ES-I3 (cell line): ENCODE results near the gene PGS1.

Experiments used
- H3K36me3 ChIP-seq: 2 replicates; pipeline ENCODE4 v1.6.1; 2013; ENCODE audit warnings: mild to moderate bottlenecking, low read length, control low read depth, moderate library complexity; ENCODE audit not compliant: insufficient read depth
- H3K4me1 ChIP-seq: 2 replicates; pipeline ENCODE4 v1.6.1; 2013; ENCODE audit warnings: mild to moderate bottlenecking, control low read depth, low read length; ENCODE audit not compliant: insufficient read depth
- H3K9ac ChIP-seq: 2 replicates; pipeline ENCODE4 v1.6.1; 2013; ENCODE audit warnings: low read depth, mild to moderate bottlenecking, low read length, moderate library complexity
- H3K9me3 ChIP-seq: 2 replicates; pipeline ENCODE4 v1.6.1; 2013; ENCODE audit warnings: mild to moderate bottlenecking, low read length, moderate library complexity; ENCODE audit not compliant: control insufficient read depth, insufficient read depth

The PGS1 gene

GRCh38 chr17:78471635-78472034, 93.2 kb downstream of the PGS1 start:
- H3K4me1 ChIP-seq: no peaks in the 10 kb centered on the region
- H3K9ac ChIP-seq: no peak overlapping the region
- no peaks in the 10 kb centered on the region for H3K36me3 ChIP-seq
- H3K9me3 ChIP-seq: no peaks in the 10 kb centered on the region; the same call in 1 of the 2 replicates

- no peaks in the 10 kb centered on the region for H3K9me3 ChIP-seq
- no peaks in the 10 kb centered on the region for H3K4me1 ChIP-seq
- H3K9ac ChIP-seq: no peak overlapping the region
- H3K36me3 ChIP-seq: no peaks in the 10 kb centered on the region
These were observed 93.8 kb downstream of the PGS1 start for GRCh38 chr17:78472035-78472905.

GRCh38 chr17:78473951-78474613, 95.6 kb downstream of the PGS1 start:
- no peaks in the 10 kb centered on the region for H3K36me3 ChIP-seq
- no peak overlapping the region for H3K9ac ChIP-seq
- H3K4me1 ChIP-seq: no peaks in the 10 kb centered on the region
- no peaks in the 10 kb centered on the region for H3K9me3 ChIP-seq
